A549 treated with RU486 at 1 μM for 4 hours (cell line): ENCODE results near the gene ART1. TPM values are rescaled to one million over a fixed set of nuclear protein-coding genes. Genes with fewer than 3 reads are reported as not detected.

Experiments
- total RNA-seq: library from RNA; stranded (reverse); fragments of 200-300 nt; extraction: Qiagen RNA extraction; gene quantifications from 5 replicates; pipeline ENCODE4 v1.2.3, GENCODE V29; 2022; ENCODE audit warnings: low read depth

The ART1 gene
- total RNA-seq = not detected in 5 replicates

DNA sequence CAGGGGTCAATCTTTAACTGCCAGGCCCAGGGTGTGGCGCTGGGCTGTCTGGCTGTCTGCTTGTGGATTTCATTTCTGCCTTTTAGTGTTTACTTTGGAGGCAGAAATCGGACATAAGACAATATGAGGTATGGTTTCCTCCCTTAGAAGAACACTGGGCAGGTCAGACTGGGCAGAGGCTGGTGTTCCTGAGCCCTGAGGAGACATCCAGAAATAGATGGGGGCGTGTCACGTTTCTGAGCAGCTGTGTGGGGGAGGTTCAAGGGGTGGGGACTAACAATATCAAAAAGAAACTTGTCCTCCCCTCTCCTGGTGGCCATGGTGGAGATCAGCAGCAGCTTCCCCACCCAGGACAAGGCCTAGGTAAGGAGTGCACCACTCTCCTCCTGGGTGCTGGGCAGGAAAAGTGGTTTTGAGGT, at the start of gene ART1:
Gene ART1 (plus strand): TSS at position 312 of the 419 bp plus-strand sequence. CDS start 14,086 bp downstream, outside the sequence.

GRCh38 chr11:3641701-3642070, 3.2 kb upstream of the ART1 start, which contains the start of gene ART5:
TSS of gene ART5 (minus strand) at chr11:3641992. CDS start at chr11:3641862, 130 bp downstream.

GRCh38 chr11:3671334-3672254, 26.7 kb downstream of the ART1 start, which contains the start of gene CHRNA10:
TSS of gene CHRNA10 (minus strand) at chr11:3671384. CDS start at chr11:3671312, 72 bp downstream.

Other genes with a start within 250 kb of the ART1 start
- 0.17 to 0.32 TPM (median 0.29 TPM) in 5 replicates for gene ART5, start 3.1 kb upstream of the ART1 start, total RNA-seq
- 0.78 to 1.8 TPM (median 1.1 TPM) in 5 replicates for gene CHRNA10, start 26.3 kb downstream of the ART1 start, total RNA-seq
- 60.5 to 65.7 TPM (median 63.0 TPM) in 5 replicates for gene NUP98, start 152.4 kb downstream of the ART1 start, total RNA-seq
- 17.8 to 25.0 TPM (median 23.2 TPM) in 5 replicates for gene PGAP2, start 163.4 kb downstream of the ART1 start, total RNA-seq
- gene RHOG, start 195.8 kb downstream of the ART1 start, total RNA-seq = 85.4 to 112 TPM (median 111 TPM) in 5 replicates
- gene STIM1, start 210.5 kb downstream of the ART1 start, total RNA-seq = 23.2 to 27.3 TPM (median 24.9 TPM) in 5 replicates